AG04450 (cell line): Measurements from ENCODE around the gene MAGEF1. TPM values are rescaled to one million over a fixed set of nuclear protein-coding genes. Genes with fewer than 3 reads are reported as not detected.

Experiments
- CTCF ChIA-PET: fragments of 300-600, 350-600 bp; formaldehyde crosslinking; extraction: SDS; loops from one replicate; lab custom pipeline; 2022; ENCODE audit warnings: antibody characterized with exemption, inconsistent platforms; lab: Charles Lee
- POLR2A ChIA-PET: fragments of 350-600 bp; formaldehyde crosslinking; extraction: SDS; loops from one replicate; lab custom pipeline; 2021; ENCODE audit warnings: antibody characterized with exemption, inconsistent platforms; lab: Yijun Ruan, JAX
- DNase-seq: peaks from one replicate; pipeline ENCODE4 v3.0.0-alpha.2; 2011; ENCODE audit warnings: low read depth, low spot score
- H3K27ac ChIP-seq: one replicate; pipeline ENCODE4 v1.5.1; 2012; ENCODE audit warnings: low read depth, low read length, control low read depth
- H3K27me3 ChIP-seq: one replicate; pipeline ENCODE4 v1.6.0; 2012; ENCODE audit warnings: low read length; ENCODE audit not compliant: control insufficient read depth, insufficient read depth
- H3K4me3 ChIP-seq: 2 replicates; pipeline ENCODE4 v1.5.1; 2011; ENCODE audit warnings: mild to moderate bottlenecking, low read depth, low read length, control low read depth
- H3K9me3 ChIP-seq: 2 replicates; pipeline ENCODE4 v1.5.1; 2012; ENCODE audit warnings: low read length; ENCODE audit not compliant: control insufficient read depth, insufficient read depth
- CTCF ChIP-seq: IDR thresholded peaks from 2 replicates; pipeline ENCODE4 v1.5.1; 2011; ENCODE audit warnings: low read depth, low read length, control low read depth, inconsistent platforms
- polyA plus RNA-seq: library from polyadenylated mRNA; depleted of rRNA; stranded (reverse); fragments of >200 nt; gene quantifications from 2 replicates; pipeline ENCODE4 v1.2.3, GENCODE V29; 2011

The MAGEF1 gene
- polyA plus RNA-seq, 1 experiment: 23.4 TPM

GRCh38 chr3:184748219-184749135 lies 36.6 kb upstream of the MAGEF1 start:
- ChIA-PET CTCF (interaction anchor here (1.0 kb wide), 1 partner anchor 187 kb away, joined by 4 read pairs; the partner anchor contains the start of gene EPHB3), POLR2A (no interaction called here)
- DNase-seq: no peak
- peak; percentile 50 for TF ChIP-seq CTCF
- Histone ChIP-seq H3K27ac (no peak overlapping the region), H3K4me3 (no peak overlapping the region), H3K9me3 (no peaks in the 10 kb centered on the region), H3K27me3 (peaks cover 8% of the 10 kb centered on the region)

- Histone ChIP-seq H3K9me3 (no peaks in the 10 kb centered on the region), H3K27me3 (peaks cover 8% of the 10 kb centered on the region), H3K4me3 (no peak overlapping the region), H3K27ac (no peak overlapping the region)
- DNase-seq: no peak
- POLR2A ChIA-PET: no interaction called here
- no peak for TF ChIP-seq CTCF
- CTCF ChIA-PET: interaction anchor here (2.7 kb wide), 1 partner anchor 32 kb away, joined by 8 read pairs; no protein-coding TSS in a partner anchor
These were observed 34.6 kb upstream of the MAGEF1 start for GRCh38 chr3:184746131-184747120.

GRCh38 chr3:184745526-184745925 lies 33.7 kb upstream of the MAGEF1 start:
- no peaks in the 10 kb centered on the region for H3K9me3 ChIP-seq
- no peak overlapping the region for H3K4me3 ChIP-seq
- TF ChIP-seq CTCF: no peak
- POLR2A ChIA-PET: no interaction called here
- peaks cover 5% of the 10 kb centered on the region for H3K27me3 ChIP-seq
- DNase-seq: no peak
- CTCF ChIA-PET: interaction anchor here (2.7 kb wide), 1 partner anchor 33 kb away, joined by 8 read pairs; no protein-coding TSS in a partner anchor
- H3K27ac ChIP-seq: no peak overlapping the region

GRCh38 chr3:184743248-184743647 lies 31.4 kb upstream of the MAGEF1 start:
- POLR2A ChIA-PET: no interaction called here
- Histone ChIP-seq H3K9me3 (no peaks in the 10 kb centered on the region), H3K4me3 (no peak overlapping the region), H3K27me3 (no peaks in the 10 kb centered on the region), H3K27ac (no peak overlapping the region)
- no peak for TF ChIP-seq CTCF
- no peak for DNase-seq
- CTCF ChIA-PET: interaction anchor here (1.3 to 2.4 kb wide), 3 partner anchors 16 to 61 kb away, joined by 3 to 11 read pairs (median 4); no protein-coding TSS in a partner anchor
